ENCODE data around the gene ADGRG6.
"Not testable (repeated sequence)": the region's sequence is repeated elsewhere in the genome, so short reads cannot be mapped to it uniquely, and the experiment has no call there.

The ADGRG6 gene

GRCh38 chr6:142454848-142455247, 153.0 kb downstream of the ADGRG6 start:
- DNase-seq, result not testable (repeated sequence)

GRCh38 chr6:142455957-142456589, 154.3 kb downstream of the ADGRG6 start:
- DNase-seq, result no peak

GRCh38 chr6:142457638-142458406, 156.0 kb downstream of the ADGRG6 start:
- DNase-seq, result no peak

GRCh38 chr6:142458836-142459235, 157.0 kb downstream of the ADGRG6 start:
- DNase-seq, result no peak

DNA sequence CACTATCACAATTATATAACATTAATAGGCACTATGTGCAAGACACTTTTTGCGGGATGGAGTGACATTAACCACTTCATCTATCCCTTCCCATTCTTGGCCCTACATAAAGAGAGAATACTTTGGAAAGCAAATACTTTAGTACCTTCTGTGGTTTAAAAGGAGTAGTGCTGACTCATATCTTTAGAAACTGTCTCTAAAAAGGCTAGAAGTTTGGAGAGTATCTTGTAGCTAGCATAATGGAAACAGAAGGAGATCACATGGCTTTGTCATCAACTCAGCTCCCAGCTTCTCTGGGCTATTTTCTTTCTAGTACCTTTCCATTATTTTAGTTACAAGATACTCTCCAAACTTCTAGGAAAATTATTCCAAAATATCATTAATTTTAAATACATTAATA, 157.5 kb downstream of the ADGRG6 start:
- DNase-seq, result no peak

DNA sequence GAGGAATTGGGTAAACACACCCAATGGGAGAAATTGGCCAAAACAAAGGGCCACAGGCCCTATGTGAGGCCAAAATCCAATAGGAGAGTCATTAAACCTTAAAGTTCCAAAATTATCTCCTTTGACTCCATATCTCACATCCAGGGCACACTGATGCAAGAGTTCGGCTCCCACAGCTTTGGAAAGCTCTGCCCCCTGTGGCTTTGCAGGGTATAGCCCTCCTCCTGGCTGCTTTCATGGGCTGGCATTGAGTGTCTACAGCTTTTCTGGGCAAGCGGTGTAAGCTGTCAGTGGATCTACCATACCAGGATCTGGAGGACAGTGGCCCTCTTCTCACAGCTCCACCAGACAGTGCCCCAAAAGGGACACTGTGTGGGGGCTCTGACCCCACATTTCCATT, 160.5 kb downstream of the ADGRG6 start:
- no peak for DNase-seq

DNA sequence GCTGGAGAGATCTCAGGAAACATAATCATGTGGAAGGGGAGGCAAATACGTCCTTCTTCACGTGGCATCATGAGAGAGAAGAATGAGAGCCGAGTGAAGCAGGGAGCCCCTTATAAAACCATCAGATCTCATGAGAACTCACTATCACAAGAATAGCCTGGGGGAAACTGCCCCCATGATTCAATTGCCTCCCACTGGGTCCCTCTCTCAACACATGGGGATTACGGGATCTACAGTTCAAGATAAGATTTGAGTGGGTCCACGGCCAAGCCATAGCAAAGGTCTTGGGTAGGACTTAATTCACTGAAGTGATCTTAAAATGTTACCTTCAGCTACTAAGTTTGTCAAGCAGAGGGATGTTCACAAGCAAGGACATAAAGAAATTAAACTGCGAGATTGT, 162.2 kb downstream of the ADGRG6 start:
- DNase-seq, result no peak

- DNase-seq, result no peak
Observed at GRCh38 chr6:142469220-142469619, 167.4 kb downstream of the ADGRG6 start.

DNA sequence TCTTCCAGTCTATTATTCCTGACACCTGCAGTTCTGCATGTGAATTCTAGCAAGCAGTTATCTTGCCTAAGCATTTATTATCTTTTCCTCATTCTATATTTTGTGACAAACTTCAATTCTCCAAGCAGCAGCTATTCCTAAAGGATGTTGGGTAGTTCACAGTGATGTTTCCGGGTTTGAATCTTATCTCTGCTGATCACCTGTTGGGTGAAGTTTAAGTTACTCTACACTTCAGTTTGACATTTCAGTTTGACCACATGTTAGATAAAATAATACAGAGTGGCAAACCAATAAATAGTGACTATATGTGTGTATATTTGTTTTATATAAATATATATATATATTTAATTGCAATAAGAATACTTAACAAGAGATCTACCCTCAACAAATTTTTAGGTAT, 168.6 kb downstream of the ADGRG6 start:
- DNase-seq, result no peak

DNA sequence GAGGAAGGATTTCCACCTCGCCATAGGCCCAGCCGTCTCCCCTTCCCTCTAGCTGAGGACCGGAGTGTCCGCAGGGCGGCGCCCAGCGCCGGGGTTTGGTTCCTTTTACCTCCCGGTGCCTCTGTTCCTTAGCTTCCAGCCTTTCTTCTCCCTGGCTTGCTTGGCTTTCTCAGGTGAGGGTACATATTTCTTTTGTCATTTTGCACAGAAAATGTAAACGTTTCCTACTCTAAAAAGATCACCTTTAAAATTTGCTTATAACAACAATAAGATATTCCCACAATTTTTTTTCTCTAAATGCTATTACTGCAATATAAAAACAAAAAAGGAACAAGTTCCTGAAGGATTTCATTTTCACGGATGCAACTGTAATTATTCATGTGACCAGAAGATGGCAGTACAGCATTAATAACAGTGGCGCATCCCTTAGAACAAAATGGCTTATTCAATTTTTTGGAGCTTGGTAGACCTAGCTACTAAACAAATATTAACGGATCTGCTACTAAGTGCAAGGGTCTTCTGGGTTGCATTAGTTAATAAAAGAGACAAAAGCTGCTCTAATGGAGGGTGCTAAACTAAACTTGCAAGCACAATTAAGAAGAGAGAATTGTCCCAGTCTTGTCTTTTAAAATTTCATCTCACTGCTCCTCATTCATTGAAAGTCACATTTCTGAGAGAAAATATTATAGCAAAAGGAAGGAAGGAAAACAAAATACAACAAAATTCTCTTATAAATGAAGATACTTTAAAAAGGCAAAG, 172.9 kb downstream of the ADGRG6 start:
- DNase-seq, result peak; percentile 86

DNA sequence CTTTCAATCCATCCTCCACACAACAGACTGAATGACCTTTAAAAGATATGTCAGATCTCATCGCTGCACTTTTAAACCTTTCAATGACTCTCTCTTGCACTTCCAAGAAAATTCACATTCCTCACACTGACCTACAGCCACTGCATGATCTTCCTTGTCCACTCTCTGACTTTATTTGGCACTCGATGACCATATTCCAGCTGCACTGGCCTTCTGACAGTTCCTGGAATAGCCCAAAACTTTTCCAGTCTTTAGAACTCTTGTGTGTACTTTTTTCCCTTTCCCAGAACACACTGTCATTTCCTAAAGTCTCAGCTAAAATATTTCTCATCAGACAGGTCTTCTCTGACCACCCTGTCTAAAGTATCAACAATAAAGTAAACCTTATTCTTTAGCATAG, 174.6 kb downstream of the ADGRG6 start:
- no peak for DNase-seq

- DNase-seq, result peak; percentile 57
Observed at GRCh38 chr6:142478117-142478516, 176.3 kb downstream of the ADGRG6 start.

- DNase-seq, result no peak
Observed at GRCh38 chr6:142481466-142481865, 179.7 kb downstream of the ADGRG6 start.

GRCh38 chr6:142482249-142482648, 180.4 kb downstream of the ADGRG6 start:
- DNase-seq, result no peak

GRCh38 chr6:142482974-142483373, 181.2 kb downstream of the ADGRG6 start:
- no peak for DNase-seq

DNA sequence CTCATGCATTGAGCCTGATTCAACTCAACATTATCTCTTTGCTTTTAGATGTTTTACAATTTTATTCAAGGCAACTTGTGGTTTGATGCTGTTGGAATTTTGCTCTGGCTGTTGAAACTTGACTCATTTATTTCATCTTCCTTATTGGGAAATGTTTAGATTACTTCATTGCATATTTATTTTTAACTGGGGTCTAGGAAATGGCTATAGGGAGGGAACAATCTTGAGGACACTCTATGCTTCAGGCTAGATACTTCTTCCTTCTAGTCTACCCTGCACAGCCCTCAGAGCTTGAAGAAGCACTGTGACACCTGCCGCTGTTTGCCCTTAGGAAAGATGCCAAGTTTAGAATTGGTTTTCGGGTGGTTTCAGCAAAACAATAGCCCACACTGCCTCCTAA, 183.4 kb downstream of the ADGRG6 start:
- DNase-seq, result no peak

- peak; percentile 54 for DNase-seq
Observed at GRCh38 chr6:142489722-142490610, 188.2 kb downstream of the ADGRG6 start.
